NK-92 treated with Interleukin-12 subunit alpha and Interleukin-12 subunit beta, amount 100 ng/mL, for 24 hours (cell line): ENCODE data around the gene ZNF212.
"Not testable (repeated sequence)": the region's sequence is repeated elsewhere in the genome, so short reads cannot be mapped to it uniquely, and the experiment has no call there.

Experiments used
- DNase-seq: peaks from one replicate; lab custom pipeline; 2025; lab: John Stamatoyannopoulos, UW

ZNF212 gene

GRCh38 chr7:149218469-149219420 lies 20.7 kb upstream of the ZNF212 start:
- DNase-seq: no peak

- DNase-seq: no peak
These were observed 18.9 kb upstream of the ZNF212 start for GRCh38 chr7:149220534-149220933.

DNA sequence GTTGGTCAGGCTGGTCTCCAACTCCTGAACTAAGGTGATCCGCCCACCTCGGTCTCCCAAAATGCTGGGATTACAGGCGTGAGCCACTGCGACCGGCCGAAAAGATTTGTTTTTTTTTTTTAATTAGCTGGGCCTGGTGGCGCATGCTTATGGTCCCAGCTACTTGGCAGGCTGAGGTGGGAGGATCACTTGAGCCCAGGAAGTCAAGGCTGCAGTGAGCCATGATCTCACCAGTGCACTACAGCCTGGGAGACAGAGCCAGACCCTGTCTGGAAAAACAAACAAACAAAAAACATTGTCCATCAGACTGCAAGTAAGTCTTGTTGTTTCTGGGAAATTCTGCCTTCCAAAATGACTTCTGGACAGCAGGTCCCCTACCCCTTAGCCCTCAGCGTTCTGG lies 16.3 kb upstream of the ZNF212 start:
- DNase-seq: no peak

DNA sequence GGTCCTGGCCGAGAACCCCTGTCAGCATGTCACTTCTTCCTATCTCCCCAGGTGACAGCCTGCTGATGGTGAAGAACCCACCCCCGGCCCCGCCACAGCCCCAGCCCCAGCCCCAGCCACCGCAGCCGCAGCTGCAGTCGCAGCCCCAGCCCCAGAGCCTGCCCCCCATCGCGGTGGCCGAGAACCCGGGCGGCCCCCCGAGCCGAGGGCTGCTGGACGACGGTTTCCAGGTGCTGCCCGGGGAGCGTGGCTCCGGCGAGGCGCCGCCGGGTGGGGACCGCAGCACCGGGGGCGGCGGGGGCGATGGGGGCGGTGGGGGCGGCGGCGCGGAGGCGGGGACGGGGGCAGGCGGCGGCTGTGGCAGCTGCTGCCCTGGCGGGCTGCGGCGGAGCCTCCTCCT lies 15.7 kb upstream of the ZNF212 start:
- no peak for DNase-seq

- DNase-seq: no peak
These were observed 15.1 kb upstream of the ZNF212 start for GRCh38 chr7:149224352-149224751.

GRCh38 chr7:149225106-149225505 lies 14.3 kb upstream of the ZNF212 start:
- DNase-seq: no peak

DNA sequence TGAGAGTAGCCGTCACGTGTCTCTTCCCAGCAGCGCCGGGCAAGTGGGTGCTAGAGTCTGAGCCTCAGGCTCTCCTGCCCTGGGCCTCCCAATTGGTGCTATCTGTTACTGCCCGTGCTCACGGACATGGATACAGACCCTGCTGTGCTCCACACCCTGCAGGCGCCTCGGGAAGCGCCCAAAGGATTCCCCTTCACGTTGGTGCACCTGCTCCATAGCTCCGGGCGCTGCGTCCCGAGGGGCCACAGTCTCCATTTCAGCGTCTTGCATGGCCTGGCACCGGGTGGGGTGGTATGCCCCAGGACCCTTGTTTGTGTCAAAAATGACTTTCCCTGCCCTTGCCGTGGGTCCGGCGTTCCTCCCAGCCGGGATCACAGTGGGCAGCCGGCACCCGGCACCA lies 13.8 kb upstream of the ZNF212 start:
- DNase-seq: no peak

DNA sequence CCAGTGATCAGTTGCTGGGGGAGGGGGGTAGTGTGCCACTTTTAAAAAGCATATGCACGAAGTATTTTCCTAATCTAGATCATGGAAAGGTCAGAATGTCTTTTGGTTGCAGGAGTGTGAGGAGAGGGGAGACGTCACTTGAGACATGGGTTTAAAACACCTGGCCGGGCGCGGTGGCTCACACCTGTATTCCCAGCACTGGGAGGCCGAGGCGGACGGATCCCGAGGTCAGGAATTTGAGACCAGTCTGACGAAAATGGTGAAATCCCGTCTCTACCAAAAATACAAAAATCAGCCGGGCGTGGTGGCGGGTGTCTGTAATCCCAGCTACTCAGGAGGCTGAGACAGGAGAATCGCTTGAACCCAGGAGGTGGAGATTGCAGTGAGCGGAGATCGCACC lies 13.1 kb upstream of the ZNF212 start:
- not testable (repeated sequence) for DNase-seq

DNA sequence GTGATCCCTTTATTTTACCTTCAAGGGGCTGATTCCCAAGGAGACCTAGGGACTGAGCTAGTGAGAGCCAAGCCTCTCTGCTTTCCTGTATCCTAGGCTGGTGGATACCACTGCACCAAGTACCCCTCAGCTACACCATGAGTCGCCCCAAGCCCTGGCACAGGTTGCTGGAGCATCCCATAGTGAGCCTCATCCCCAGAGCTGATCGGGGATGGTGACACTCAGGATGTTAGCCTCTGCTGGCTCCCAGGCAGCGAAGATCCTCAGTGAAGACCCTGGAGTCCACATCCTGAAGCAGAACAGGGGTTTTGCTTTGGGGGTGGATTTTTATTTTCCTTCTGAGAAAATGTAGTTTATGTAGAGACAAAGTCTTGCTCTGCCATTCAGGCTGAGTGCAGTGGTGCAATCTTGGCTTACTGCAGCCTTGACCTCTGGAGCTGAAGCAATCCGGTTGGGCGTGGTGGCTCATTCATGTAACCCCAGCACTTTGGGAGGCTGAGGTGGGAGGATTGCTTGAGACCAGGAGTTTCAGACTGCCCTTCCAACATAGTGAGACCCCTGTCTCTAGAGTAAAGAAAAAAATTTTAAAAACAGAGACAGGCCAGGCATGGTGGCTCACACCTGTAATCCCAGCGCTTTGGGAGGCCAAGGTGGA lies 12.5 kb upstream of the ZNF212 start:
- no peak for DNase-seq

DNA sequence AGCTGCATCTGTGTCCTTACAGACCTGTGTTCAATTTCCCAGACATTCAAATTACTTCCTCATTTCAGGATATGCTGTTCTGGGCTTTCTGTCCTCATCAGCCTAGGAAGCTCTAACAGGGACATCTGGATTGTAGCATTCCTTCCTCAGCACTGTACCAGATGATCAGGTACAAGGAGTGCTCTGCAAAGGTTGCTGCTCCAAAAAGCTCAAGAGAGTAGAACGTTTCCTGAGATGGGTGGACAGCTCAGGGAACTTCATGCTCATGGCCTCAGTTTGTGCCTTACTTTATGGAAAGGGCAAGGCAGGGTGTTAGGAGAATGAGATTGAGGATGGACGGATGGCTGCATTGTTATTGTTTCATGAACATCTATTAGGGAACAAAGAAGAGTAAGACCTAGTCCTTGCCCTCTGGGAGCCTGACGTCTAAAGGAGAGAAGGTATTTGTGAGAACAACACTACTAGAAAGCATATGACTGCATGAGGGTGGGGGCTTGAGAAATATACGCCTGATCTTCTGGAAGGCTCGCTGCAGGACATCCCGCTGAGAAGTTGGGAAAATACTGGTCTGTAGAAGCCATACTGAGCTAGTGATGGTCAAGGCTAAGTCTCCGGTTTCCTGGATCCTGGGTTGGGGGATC lies 10.5 kb upstream of the ZNF212 start:
- DNase-seq: no peak

GRCh38 chr7:149229526-149229925 lies 9.9 kb upstream of the ZNF212 start:
- no peak for DNase-seq

DNA sequence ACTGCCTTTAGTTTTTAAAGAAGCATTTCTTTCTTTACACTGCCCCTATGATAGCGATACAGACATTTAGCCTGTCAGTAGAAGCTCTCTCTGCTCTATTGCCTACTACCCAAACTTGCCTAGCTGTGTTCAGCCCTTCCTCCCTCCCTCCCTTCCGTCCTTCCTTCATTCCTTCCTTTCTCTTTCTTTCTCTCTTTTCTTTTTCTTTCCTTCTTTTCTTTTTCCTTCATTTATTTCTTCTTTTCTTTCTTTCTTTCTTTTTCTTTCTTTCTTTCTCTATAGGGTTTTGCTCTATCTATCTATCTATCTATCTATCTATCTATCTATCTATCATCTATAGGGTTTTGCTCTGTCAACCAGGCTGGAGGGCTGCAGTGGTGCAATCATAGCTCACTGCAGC lies 7.1 kb upstream of the ZNF212 start:
- DNase-seq: no peak

GRCh38 chr7:149233655-149234204 lies 5.7 kb upstream of the ZNF212 start:
- not testable (repeated sequence) for DNase-seq

DNA sequence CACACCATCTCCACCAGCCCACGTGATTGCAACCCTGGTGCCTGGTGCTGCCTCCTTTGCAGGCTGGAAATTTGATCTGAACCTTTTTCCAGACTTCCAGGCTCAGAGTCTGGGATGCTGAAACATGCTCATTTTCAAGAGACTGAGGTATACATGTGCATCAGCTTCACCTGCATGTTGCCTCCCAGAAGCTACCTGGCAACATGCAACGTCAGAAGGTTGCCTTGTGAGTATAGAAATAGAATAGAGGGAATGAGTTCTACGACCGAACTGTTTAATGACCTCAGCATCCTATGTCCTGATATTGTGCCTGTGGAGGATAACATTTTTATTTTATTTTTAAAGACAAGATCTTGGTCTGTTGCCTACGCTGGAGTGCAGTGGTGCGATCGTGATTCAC lies 1.9 kb upstream of the ZNF212 start:
- no peak for DNase-seq

GRCh38 chr7:149238051-149238450 lies 1.4 kb upstream of the ZNF212 start:
- no peak for DNase-seq

- DNase-seq: no peak
These were observed 1.2 kb downstream of the ZNF212 start for GRCh38 chr7:149240637-149241036.

- no peak for DNase-seq
These were observed 2.2 kb downstream of the ZNF212 start for GRCh38 chr7:149241696-149242095.

GRCh38 chr7:149245244-149245643 lies 5.8 kb downstream of the ZNF212 start:
- no peak for DNase-seq

DNA sequence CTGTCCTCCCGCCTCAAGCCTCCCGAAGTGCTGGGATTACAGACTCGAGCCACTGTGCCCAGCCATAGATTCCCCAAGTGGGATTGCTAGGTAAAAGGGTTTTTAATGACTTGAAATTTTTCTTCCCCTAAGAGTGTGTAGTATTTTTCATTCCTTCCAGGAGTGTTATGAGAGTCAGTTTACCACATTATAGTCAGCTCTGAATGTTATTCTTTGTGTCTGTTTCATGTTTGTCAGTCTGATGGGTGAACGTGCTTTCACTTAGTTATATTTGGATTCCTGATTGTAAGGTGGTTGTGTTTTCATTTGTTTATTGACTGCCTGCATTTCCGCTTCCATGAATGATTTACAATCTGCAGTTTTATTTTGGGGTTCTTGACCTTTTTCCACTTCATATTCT lies 6.3 kb downstream of the ZNF212 start:
- DNase-seq: no peak

DNA sequence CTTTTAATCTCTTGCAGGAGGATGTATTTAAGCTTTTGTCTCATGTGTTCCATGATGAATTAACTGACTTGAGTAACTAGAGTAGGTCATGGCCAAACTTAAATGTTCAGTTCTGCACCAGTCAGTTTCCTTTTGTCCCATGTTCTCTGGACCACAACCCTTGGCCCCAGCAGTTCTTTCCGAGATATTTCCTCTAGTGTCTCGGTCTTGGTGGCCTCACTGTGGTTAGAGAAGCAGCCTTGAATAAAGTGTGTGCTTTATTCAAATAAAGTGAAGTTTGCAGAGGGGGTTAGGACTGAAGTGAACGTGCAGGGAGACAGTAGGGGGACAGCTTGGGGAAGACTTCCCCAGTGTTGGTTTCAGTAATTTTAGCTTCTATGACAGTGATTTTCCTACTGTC lies 9.3 kb downstream of the ZNF212 start:
- DNase-seq: no peak

DNA sequence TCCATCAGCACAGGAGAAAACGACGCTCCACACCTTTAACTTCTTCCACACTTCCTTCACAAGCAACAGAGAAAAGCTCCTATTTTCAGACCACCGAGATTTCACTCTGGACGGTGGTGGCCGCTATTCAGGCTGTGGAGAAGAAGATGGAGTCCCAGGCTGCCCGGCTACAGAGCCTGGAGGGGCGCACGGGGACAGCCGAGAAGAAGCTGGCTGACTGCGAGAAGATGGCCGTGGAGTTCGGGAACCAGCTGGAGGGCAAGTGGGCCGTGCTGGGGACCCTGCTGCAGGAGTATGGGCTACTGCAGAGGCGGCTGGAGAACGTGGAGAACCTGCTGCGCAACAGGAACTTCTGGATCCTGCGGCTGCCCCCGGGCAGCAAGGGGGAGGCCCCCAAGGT lies 10.7 kb downstream of the ZNF212 start:
- DNase-seq: not testable (repeated sequence)

GRCh38 chr7:149251518-149251917 lies 12.1 kb downstream of the ZNF212 start:
- not testable (repeated sequence) for DNase-seq

DNA sequence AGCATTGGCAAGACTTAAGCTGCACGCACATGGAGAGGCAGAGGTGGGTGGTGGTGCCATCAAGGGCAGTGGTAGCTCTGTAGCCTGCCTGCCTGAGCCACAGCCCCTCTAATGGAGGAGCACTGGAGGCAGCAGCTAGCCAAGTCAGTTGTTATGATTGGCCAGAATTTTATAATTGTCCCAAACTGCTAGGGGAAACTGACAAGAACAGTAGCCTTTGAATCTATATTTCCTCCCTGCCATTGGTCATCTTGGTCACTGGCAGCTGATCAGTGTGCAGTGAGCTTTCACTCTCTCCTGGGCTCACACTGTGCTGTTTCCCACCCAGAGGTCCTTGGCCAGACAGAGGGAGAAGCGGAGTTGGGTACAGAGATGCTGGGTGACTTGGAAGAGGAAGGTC lies 12.9 kb downstream of the ZNF212 start:
- no peak for DNase-seq
